GM21360 (cell line): ENCODE data around the gene BUD31.
"Not testable (repeated sequence)": the region's sequence is repeated elsewhere in the genome, so short reads cannot be mapped to it uniquely, and the experiment has no call there.

Experiments used
- ATAC-seq: cut with Tn5 transposase; IDR thresholded peaks from one replicate; pipeline ENCODE4 v1.9.1; 2021; ENCODE audit warnings: mild to moderate bottlenecking, moderate library complexity; ENCODE audit not compliant: unreplicated experiment

Gene BUD31

GRCh38 chr7:99428972-99429566 lies 20.3 kb downstream of the BUD31 start:
- no peak for ATAC-seq

GRCh38 chr7:99429756-99430155 lies 21.0 kb downstream of the BUD31 start:
- no peak for ATAC-seq

GRCh38 chr7:99431756-99432540 lies 23.2 kb downstream of the BUD31 start:
- not testable (repeated sequence) for ATAC-seq

- ATAC-seq, result no peak
These were observed 24.4 kb downstream of the BUD31 start for GRCh38 chr7:99433158-99433557.

- no peak for ATAC-seq
These were observed 29.3 kb downstream of the BUD31 start for GRCh38 chr7:99437946-99438572.

- ATAC-seq, result peak; percentile 86
These were observed 30.1 kb downstream of the BUD31 start, which contains the start of the genes CPSF4 and PTCD1 for GRCh38 chr7:99438573-99439480. Gene CPSF4, plus strand, starts transcription at chr7:99438943. Its CDS starts 140 bp downstream, at chr7:99439083. Gene PTCD1, minus strand, starts transcription at chr7:99438798. Its CDS starts 3,556 bp downstream, at chr7:99435242.

- no peak for ATAC-seq
These were observed 31.4 kb downstream of the BUD31 start for GRCh38 chr7:99440195-99440594.

- ATAC-seq, result no peak
These were observed 37.3 kb downstream of the BUD31 start for GRCh38 chr7:99446096-99446495.

- ATAC-seq, result no peak
These were observed 39.2 kb downstream of the BUD31 start for GRCh38 chr7:99447943-99448342.

GRCh38 chr7:99448855-99449254 lies 40.1 kb downstream of the BUD31 start:
- ATAC-seq, result no peak

- no peak for ATAC-seq
These were observed 40.6 kb downstream of the BUD31 start for GRCh38 chr7:99449326-99449725.

- ATAC-seq, result no peak
These were observed 43.2 kb downstream of the BUD31 start for GRCh38 chr7:99451936-99452335.

- ATAC-seq, result no peak
These were observed 43.8 kb downstream of the BUD31 start for GRCh38 chr7:99452541-99452940.

GRCh38 chr7:99453105-99453504 lies 44.3 kb downstream of the BUD31 start:
- ATAC-seq, result no peak

- no peak for ATAC-seq
These were observed 47.1 kb downstream of the BUD31 start for GRCh38 chr7:99455874-99456273.

- no peak for ATAC-seq
These were observed 47.5 kb downstream of the BUD31 start for GRCh38 chr7:99456288-99456687.

- ATAC-seq, result no peak
These were observed 48.4 kb downstream of the BUD31 start for GRCh38 chr7:99457050-99457649.

- no peak for ATAC-seq
These were observed 49.1 kb downstream of the BUD31 start for GRCh38 chr7:99457650-99458493.

GRCh38 chr7:99459087-99459486 lies 50.3 kb downstream of the BUD31 start:
- ATAC-seq, result no peak

- ATAC-seq, result no peak
These were observed 51.9 kb downstream of the BUD31 start for GRCh38 chr7:99460651-99461050.
